ENCODE measurements around the gene CEP95. TPM values are rescaled to one million over a fixed set of nuclear protein-coding genes. Genes with fewer than 3 reads are reported as not detected.
"Not testable (repeated sequence)": the region's sequence is repeated elsewhere in the genome, so short reads cannot be mapped to it uniquely, and the experiment has no call there.

CEP95 gene
- polyA plus RNA-seq, 1 donor = 87.5 TPM

GRCh38 chr17:64495300-64495699, 11.5 kb upstream of the CEP95 start:
- not testable (repeated sequence) for H3K4me3 ChIP-seq (ENCODE audit: low read length); H3K27me3 ChIP-seq (ENCODE audit: control insufficient read depth, insufficient read depth, low read length); H3K9me3 ChIP-seq (ENCODE audit: control insufficient read depth, low read depth, low read length); H3K27ac ChIP-seq (ENCODE audit: low read length); DNase-seq; H3K4me1 ChIP-seq (ENCODE audit: control insufficient read depth, insufficient read depth, low read length)
- H3K36me3 ChIP-seq (ENCODE audit: control insufficient read depth, insufficient read depth, low read length) = peaks cover 48% of the 10 kb centered on the region
- WGBS (ENCODE audit: insufficient coverage, low lambda C conversion rate) = 92% methylated on average over 2 of the region's 5 CpGs

DNA sequence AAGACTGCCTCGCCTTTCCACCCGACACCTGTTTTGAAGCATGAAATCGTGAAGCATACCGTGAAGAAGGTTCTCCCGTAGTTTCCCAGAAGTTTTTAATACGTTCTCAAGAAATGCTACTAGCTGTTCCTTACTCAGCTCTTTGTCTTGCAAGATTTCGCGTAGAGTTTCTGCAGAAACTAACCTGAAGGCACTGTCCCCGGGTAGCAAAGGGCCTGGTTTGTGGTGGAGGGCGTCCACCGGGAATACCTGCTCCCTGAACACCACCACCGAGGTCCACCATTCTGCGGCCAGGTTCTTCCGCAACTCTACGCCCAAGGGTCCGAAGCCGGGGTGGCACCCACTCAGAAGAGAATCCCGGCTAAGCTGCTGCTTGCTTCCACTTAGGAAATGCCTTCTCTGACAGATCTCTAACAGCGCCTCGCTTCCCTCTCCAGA, 10.4 kb upstream of the CEP95 start:
- WGBS (ENCODE audit: insufficient coverage, low lambda C conversion rate) = no CpG with 5 or more reads among the region's 20 CpGs
- H3K4me1 ChIP-seq (ENCODE audit: control insufficient read depth, insufficient read depth, low read length) = peaks cover 8% of the 10 kb centered on the region
- peaks cover 49% of the 10 kb centered on the region for H3K36me3 ChIP-seq (ENCODE audit: control insufficient read depth, insufficient read depth, low read length)
- peak overlapping the region; percentile 79 for H3K4me3 ChIP-seq (ENCODE audit: low read length)
- no peaks in the 10 kb centered on the region for H3K9me3 ChIP-seq (ENCODE audit: control insufficient read depth, low read depth, low read length)
- DNase-seq = no peak
- peak overlapping the region; percentile 97 for H3K27ac ChIP-seq (ENCODE audit: low read length)
- no peaks in the 10 kb centered on the region for H3K27me3 ChIP-seq (ENCODE audit: control insufficient read depth, insufficient read depth, low read length)

- 10% methylated on average over 2 of the region's 50 CpGs for WGBS (ENCODE audit: insufficient coverage, low lambda C conversion rate)
- Histone ChIP-seq H3K9me3 (ENCODE audit: control insufficient read depth, low read depth, low read length) (no peaks in the 10 kb centered on the region), H3K27ac (ENCODE audit: low read length) (peak within 1 kb of the TSS; percentile 97), H3K27me3 (ENCODE audit: control insufficient read depth, insufficient read depth, low read length) (no peaks in the 10 kb centered on the region), H3K36me3 (ENCODE audit: control insufficient read depth, insufficient read depth, low read length) (peaks cover 51% of the 10 kb centered on the region), H3K4me3 (ENCODE audit: low read length) (peak within 1 kb of the TSS; percentile 79), H3K4me1 (ENCODE audit: control insufficient read depth, insufficient read depth, low read length) (peaks cover 8% of the 10 kb centered on the region)
- peak; percentile 91 to 92 for DNase-seq
Measured at GRCh38 chr17:64496786-64497564, 9.8 kb upstream of the CEP95 start, which contains the start of gene POLG2. Gene POLG2, minus strand, starts transcription at chr17:64497054. Its CDS starts 86 bp downstream, at chr17:64496968.

GRCh38 chr17:64497565-64498035, 9.2 kb upstream of the CEP95 start:
- Histone ChIP-seq H3K4me1 (ENCODE audit: control insufficient read depth, insufficient read depth, low read length) (peaks cover 8% of the 10 kb centered on the region), H3K9me3 (ENCODE audit: control insufficient read depth, low read depth, low read length) (no peaks in the 10 kb centered on the region), H3K27me3 (ENCODE audit: control insufficient read depth, insufficient read depth, low read length) (no peaks in the 10 kb centered on the region), H3K27ac (ENCODE audit: low read length) (peak overlapping the region; percentile 97), H3K4me3 (ENCODE audit: low read length) (peak overlapping the region; percentile 79), H3K36me3 (ENCODE audit: control insufficient read depth, insufficient read depth, low read length) (peaks cover 51% of the 10 kb centered on the region)
- DNase-seq = no peak
- WGBS (ENCODE audit: insufficient coverage, low lambda C conversion rate) = no CpG with 5 or more reads among the region's 4 CpGs

GRCh38 chr17:64498308-64499203, 8.2 kb upstream of the CEP95 start:
- no peak for DNase-seq
- peak overlapping the region; percentile 97 for H3K27ac ChIP-seq (ENCODE audit: low read length)
- peaks cover 55% of the 10 kb centered on the region for H3K36me3 ChIP-seq (ENCODE audit: control insufficient read depth, insufficient read depth, low read length)
- no peak overlapping the region for H3K4me3 ChIP-seq (ENCODE audit: low read length)
- H3K27me3 ChIP-seq (ENCODE audit: control insufficient read depth, insufficient read depth, low read length) = no peaks in the 10 kb centered on the region
- no peaks in the 10 kb centered on the region for H3K9me3 ChIP-seq (ENCODE audit: control insufficient read depth, low read depth, low read length)
- no CpG with 5 or more reads among the region's 7 CpGs for WGBS (ENCODE audit: insufficient coverage, low lambda C conversion rate)
- peaks cover 8% of the 10 kb centered on the region for H3K4me1 ChIP-seq (ENCODE audit: control insufficient read depth, insufficient read depth, low read length)

GRCh38 chr17:64499805-64500486, 6.8 kb upstream of the CEP95 start:
- Histone ChIP-seq H3K4me1 (ENCODE audit: control insufficient read depth, insufficient read depth, low read length) (peaks cover 17% of the 10 kb centered on the region), H3K4me3 (ENCODE audit: low read length) (no peak overlapping the region), H3K27ac (ENCODE audit: low read length) (no peak overlapping the region), H3K27me3 (ENCODE audit: control insufficient read depth, insufficient read depth, low read length) (no peaks in the 10 kb centered on the region), H3K36me3 (ENCODE audit: control insufficient read depth, insufficient read depth, low read length) (peaks cover 66% of the 10 kb centered on the region), H3K9me3 (ENCODE audit: control insufficient read depth, low read depth, low read length) (no peaks in the 10 kb centered on the region)
- WGBS (ENCODE audit: insufficient coverage, low lambda C conversion rate) = 92% methylated on average over 4 of the region's 6 CpGs
- DNase-seq = no peak

GRCh38 chr17:64500487-64500859, 6.3 kb upstream of the CEP95 start:
- Histone ChIP-seq H3K27me3 (ENCODE audit: control insufficient read depth, insufficient read depth, low read length) (no peaks in the 10 kb centered on the region), H3K4me1 (ENCODE audit: control insufficient read depth, insufficient read depth, low read length) (peaks cover 17% of the 10 kb centered on the region), H3K4me3 (ENCODE audit: low read length) (no peak overlapping the region), H3K36me3 (ENCODE audit: control insufficient read depth, insufficient read depth, low read length) (peaks cover 66% of the 10 kb centered on the region), H3K27ac (ENCODE audit: low read length) (no peak overlapping the region), H3K9me3 (ENCODE audit: control insufficient read depth, low read depth, low read length) (no peaks in the 10 kb centered on the region)
- no peak for DNase-seq
- WGBS (ENCODE audit: insufficient coverage, low lambda C conversion rate) = 100% methylated on average over 2 of the region's 8 CpGs

DNA sequence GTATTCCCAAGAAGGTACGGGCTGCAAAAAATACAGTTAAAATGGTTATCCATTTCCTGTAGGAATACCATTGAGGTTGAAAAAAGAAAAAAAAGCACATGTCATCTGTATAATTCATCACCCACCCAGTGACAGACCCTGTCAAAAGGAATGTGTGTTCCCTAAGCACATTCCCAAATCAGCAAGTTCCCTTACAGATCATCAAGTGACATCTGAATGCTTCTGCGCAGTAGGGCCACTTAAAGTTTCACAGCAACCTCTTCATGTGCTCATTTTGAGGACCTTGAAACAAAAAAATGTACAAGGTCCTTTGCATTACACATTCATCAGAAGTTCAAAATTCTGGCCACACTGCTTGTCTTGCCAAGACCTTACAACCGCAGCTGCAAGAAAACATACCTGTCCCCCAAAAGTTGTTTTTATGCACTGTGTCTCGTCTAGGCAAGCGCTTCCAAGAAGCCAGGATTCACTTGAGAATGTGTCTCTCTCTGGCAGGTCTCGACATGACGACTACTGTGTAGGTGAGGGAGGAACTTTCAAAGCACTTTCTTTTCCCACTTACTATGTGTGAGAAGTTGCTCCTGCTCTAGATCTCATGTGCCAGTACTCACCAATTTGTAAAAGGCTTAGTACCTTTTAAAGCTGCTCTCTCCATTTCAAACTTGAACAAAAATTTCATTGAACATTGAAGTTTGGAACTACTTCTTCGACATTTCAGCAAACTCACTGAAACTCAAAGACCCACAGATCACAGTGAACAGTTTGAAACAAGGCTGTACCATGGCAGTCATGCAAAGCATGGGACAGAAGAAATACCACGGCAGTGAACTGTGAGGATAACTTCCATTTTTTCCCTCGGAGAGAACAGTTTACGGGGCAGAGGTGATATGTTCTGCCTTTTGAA, 5.7 kb upstream of the CEP95 start:
- no peaks in the 10 kb centered on the region for H3K9me3 ChIP-seq (ENCODE audit: control insufficient read depth, low read depth, low read length)
- H3K36me3 ChIP-seq (ENCODE audit: control insufficient read depth, insufficient read depth, low read length) = peaks cover 66% of the 10 kb centered on the region
- 88% methylated on average over 1 of the region's 11 CpGs for WGBS (ENCODE audit: insufficient coverage, low lambda C conversion rate)
- H3K4me3 ChIP-seq (ENCODE audit: low read length) = no peak overlapping the region
- no peak overlapping the region for H3K27ac ChIP-seq (ENCODE audit: low read length)
- no peaks in the 10 kb centered on the region for H3K27me3 ChIP-seq (ENCODE audit: control insufficient read depth, insufficient read depth, low read length)
- DNase-seq = no peak
- peaks cover 17% of the 10 kb centered on the region for H3K4me1 ChIP-seq (ENCODE audit: control insufficient read depth, insufficient read depth, low read length)

DNA sequence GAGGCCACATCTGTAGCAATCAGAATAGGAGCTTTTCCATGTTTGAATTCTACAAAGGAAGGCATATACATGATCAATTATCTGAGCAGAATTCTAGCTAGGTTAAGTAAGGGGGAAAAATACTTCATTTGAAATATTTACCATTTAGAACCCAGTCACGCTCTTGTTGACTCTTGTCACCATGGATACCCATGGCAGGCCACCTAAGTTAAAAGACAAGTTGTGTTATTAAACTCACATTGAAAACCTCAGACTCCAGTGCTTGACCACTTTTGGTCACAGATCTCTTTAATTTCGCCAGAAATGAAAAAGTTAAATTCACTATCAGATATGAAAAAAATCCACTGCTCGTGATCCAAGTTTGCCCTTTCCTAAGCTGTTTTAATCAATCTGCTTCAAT, 4.8 kb upstream of the CEP95 start:
- 100% methylated on average over 1 of the region's 3 CpGs for WGBS (ENCODE audit: insufficient coverage, low lambda C conversion rate)
- Histone ChIP-seq H3K36me3 (ENCODE audit: control insufficient read depth, insufficient read depth, low read length) (peaks cover 66% of the 10 kb centered on the region), H3K27ac (ENCODE audit: low read length) (no peak overlapping the region), H3K4me3 (ENCODE audit: low read length) (no peak overlapping the region), H3K9me3 (ENCODE audit: control insufficient read depth, low read depth, low read length) (no peaks in the 10 kb centered on the region), H3K4me1 (ENCODE audit: control insufficient read depth, insufficient read depth, low read length) (peaks cover 17% of the 10 kb centered on the region), H3K27me3 (ENCODE audit: control insufficient read depth, insufficient read depth, low read length) (no peaks in the 10 kb centered on the region)
- DNase-seq = no peak

Measured in large intestine (tissue), 3 donors.